ENCODE results near the gene WWTR1.

The WWTR1 gene

DNA sequence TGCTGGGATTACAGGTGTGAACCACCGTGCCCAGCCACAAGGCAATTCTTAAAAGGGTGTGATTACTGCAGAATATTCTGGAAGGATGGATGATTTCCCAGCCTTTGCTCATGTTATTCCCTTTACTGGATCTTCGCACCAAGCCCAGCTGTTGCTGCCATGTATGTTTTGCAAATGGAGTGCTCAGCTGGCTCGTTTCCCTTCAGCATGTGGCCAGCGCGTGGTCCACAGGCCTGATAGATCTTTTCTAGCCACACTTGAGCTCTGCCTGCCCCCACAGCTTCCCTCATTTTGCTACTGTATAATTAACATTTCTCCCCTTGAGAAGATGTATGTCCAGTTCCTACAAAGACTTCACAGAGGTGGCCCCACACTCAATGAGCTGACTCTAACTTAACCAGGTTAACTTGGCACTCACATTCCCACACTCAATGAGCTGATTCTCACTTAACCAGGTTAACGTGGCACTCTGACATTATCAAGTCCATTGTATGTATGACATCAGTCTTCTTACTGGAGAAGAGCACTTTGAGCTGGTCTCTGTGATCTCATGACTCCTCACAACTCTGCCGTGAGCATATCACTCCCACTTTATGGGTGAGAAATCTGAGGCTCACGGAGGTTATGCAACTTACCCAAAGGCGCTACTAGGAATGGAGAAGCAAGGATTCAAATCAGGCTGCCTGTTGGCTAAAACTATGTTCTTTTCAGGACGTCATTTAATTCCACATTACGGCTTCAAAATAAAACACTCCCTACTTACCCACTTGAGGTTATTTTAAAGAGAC is 134.1 kb downstream of the WWTR1 start:
- no peak for DNase-seq

DNA sequence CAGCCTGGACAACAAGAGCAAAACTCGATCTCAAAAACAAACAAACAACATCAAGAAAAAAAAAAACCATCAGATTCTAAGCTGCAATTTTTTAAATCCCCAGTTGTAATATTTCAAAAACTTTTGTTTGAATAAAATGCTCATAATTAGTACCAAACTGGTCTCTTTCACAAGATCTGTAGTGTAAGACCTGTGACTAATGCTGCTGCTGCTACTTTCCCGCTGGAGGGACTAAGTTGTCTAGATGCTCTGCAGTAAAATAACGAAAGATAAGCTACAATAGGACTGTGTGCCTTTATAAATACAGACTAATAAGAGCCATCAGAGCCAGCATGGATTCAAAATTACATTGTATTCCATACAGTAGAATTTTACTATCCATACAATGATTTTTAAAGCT is 137.9 kb downstream of the WWTR1 start:
- DNase-seq = no peak

DNA sequence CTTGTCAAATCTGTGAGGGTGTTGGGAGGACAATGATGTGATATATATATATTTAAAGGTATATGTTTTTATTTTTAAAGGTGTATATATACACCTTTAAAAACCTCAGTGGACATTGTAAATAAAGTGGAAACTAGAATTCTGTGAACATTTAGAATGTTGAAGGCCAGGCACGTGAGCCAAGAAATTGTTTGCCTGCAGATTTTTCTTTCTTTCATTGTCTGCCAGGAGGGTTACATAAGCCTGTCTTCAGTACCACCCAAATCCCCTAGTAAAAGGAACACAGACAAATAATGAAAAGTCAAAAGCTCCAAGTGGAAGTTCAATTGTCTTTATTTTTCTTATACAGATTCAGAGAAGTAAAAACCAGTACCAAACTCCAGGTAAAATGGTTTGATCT is 140.9 kb downstream of the WWTR1 start:
- DNase-seq = no peak

- no peak for DNase-seq
These were observed 142.6 kb downstream of the WWTR1 start for GRCh38 chr3:149515249-149515648.

DNA sequence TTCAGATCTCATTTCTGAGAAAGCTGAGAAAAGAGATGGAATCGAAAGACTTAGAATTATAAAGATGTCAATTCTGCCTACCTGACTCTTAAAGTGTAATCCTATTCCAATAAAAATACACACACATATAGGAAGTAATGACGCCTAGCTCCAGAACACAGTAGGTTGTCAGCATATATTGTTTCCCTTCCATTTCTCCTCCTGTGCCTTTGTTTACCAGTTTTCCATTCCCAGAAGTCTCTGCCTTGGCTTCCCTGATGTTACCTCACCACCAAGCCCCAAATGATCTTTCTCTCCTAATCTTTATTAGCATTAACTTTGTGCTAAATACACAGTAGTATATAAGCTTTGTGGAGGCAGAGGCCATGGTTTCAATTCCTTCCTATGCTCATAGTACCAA is 143.4 kb downstream of the WWTR1 start:
- no peak for DNase-seq

DNA sequence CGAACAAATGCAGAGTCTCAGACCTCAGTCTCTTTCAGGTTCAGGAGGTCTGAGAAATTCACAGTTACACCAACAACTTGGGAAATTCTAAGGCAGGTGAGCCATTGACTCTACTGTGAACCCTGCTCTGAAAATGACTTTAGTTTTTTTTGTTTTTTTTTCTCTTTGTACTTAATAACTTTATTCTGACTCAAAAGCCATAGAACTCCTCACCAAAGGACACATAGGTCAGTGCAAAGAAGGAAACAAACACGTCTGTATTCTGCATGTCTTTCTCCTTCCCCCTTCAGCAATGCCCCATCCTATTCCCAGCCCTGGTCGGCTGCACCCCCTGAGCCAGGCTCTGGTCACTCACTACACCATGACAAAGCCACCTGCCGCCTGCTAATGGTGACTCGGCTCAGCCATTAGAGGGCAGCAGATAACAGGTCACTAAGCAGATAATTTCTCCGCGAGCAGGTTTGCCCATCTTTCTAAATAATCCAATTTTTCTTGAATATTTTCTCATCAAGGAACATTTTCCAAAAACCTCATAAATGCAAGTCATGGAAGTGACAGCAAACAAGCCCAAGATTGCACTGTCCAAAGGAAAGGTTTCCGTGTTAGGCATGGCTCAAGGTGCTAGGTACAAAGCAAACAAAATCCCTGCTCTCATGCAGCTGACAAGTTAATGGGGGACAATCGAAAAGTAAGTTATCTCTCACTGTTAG is 145.6 kb downstream of the WWTR1 start:
- no peak for DNase-seq

DNA sequence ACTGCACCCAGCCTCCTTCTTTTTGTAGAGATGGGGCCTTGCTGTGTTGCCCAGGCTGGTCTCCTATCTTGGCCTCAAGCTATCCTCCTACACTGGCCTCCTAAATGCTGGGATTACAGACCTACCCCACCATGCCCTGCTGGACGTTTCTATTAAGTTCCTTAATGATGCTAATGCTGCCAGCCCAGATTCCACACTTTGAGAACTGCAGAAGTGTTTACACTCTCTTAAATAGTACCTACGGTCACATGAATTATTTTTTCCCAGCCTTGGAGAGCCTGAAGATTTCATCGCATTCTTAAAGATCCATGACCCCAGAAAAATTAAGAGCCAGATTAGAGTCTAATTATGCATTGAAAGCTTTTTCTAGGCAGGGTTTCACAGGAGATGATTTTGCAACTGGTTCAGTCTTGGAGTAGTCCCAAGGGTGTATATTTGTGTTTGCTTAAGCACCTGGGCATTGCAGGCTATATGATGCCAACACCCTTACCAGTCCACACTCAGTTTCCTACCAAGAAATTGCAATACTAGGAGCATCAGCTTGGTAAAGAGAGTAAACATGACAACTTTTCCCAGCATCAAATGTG is 146.7 kb downstream of the WWTR1 start:
- no peak for DNase-seq

DNA sequence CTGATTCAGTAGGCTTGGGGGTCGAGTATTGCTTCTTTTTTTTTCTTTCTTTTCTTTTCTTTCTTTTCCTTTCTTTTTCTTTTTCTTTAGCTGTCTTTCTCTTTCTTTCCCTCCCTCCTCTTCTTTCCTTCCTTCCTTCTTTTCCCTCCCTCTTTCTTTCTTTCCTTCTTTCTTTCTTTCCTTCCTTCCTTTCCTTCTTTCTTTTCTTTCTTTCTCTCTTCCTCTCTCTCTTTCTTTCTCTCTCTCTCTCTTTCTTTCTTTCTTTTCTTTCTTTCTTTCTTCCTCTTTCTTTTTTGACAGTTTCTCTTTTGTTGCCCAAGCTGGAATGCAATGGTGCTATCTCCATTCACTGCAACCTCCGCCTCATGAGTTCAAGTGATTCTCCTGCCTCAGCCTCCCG is 147.3 kb downstream of the WWTR1 start:
- no peak for DNase-seq

GRCh38 chr3:149509526-149509925 is 148.3 kb downstream of the WWTR1 start:
- DNase-seq = no peak

GRCh38 chr3:149507491-149508324 is 150.1 kb downstream of the WWTR1 start:
- no peak for DNase-seq

DNA sequence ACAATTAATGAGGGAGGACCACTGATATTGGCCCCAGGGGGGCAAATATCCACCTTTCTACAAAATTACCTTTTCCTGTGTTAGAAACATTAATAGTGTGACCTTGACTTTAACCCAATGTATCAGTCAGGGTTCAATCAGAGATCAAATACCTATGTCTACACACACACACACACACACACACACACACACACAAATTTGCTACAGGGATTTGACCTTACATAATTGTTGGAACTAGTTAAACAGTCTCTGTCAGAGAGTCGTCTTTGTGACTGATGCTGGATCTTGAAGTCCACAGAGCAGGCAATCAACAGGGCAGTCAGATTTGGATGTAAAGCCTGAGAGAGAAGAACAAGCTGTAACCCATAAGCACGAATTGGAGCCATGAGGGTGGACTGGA is 150.9 kb downstream of the WWTR1 start:
- DNase-seq = no peak

DNA sequence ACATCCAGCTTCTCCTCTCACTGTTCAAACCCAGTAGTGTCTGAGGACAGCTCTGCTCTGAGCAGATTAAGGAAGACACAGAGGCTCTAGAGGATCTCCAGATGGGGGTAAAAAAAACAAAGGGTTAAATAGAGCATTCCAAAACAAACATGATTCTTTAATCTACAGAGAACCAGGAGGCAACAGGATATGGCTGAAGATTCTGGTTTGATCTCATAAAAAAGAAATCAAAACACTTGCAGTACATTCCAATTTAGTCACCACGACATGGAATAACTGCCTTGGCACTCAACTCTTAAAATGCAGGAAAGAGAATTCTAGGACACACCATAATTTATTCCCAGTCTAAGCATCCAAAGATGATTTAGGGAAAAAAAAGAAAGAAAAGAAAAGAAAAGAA is 151.3 kb downstream of the WWTR1 start:
- DNase-seq = no peak

- no peak for DNase-seq
These were observed 155.4 kb downstream of the WWTR1 start for GRCh38 chr3:149502438-149502837.

GRCh38 chr3:149501524-149501923 is 156.3 kb downstream of the WWTR1 start:
- no peak for DNase-seq

DNA sequence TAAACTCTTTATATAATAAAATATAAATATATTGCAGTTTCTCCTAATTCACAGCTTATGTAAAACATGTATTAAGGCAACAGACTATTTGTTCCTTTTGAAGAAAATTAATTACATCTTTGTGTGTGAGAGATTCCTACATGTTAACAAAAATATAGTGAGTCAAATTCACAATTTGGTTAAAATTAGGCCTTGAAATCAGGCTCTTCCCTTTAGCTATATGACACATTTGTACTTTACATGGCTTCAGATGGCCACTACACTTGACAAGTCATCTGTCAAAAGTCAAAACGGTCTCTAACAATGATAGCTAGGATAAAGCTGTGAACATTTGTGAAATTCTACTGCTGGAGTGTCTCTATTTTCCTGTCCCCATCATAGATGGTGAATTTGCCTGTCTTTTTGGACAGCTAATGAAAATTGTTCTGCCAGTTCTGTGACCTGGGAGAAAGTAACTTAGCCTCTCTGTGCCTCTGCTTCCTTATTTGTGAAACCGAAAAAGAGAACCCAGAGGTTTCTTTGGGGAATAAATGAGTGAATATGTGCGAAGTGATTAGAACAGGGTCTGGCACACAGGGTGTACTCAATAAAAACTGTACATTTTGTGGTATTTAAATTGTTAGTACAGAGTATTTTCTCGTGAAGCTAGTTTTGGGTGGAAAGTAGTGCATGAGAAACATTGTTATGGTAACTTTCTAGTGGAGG is 159.7 kb downstream of the WWTR1 start:
- DNase-seq = no peak

GRCh38 chr3:149496891-149497290 is 160.9 kb downstream of the WWTR1 start:
- no peak for DNase-seq

DNA sequence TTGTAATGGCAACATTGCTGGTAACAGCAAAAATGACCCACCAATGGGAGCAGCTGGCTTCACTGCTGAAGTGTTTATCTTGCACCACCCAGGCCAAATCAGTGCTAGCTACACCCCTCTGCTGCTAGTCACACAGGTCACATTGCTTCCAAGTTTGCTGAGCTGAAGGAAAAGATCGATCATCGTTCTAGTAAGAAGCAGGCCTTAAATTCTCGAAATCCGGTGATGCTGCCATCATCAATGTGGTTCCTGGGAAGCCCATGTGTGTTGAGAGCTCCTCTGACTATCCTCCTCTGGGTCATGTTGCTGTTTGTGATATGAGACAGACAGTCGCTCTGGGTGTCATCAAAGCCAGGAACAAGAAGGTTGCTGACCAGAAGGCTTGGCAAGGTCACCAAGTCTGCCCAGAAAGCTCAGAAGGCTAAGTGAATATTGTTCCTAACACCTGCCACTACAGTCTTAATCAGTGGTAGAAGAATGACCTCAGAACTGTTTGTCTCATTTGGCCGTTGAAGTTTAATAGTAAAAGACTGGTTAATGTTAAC is 162.2 kb downstream of the WWTR1 start:
- no peak for DNase-seq

GRCh38 chr3:149494759-149495580 is 162.9 kb downstream of the WWTR1 start:
- no peak for DNase-seq

DNA sequence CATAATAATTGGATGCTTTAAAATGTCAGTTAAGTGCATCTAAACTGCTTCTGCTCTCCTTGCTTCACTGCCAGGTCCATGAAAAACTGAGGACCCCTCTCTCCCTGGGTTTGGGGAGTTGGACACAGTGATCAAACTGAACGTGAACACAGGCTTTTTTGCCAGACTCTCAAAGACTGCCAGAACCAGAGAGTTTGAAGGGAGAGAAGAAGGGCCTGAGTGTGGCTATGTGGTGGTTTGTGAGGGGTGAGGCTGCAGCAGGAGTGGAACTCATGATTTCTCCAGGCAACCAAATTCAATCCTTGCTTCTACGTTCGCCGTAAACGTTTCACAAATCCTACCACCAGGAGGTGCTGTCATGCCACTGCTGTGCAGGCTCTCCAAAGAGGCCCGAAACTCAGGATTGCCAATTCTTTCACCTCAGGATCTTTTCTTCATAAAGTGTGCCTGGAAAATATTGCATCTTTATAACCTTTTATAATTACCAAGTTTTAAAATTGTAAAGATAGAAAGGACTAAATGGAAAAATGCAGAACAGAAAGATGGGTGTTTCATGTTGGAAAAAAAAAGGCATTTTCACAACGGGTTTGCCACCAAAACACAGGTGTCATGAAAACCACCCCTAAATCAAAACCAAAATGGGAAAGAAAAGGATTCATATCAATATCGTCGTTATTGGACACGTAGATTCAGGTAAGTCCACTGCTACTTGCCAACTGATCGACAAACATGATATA is 163.6 kb downstream of the WWTR1 start:
- no peak for DNase-seq

- no peak for DNase-seq
These were observed 164.4 kb downstream of the WWTR1 start for GRCh38 chr3:149493315-149494021.
